Stimulated activated CD8-positive, alpha-beta memory T cell treated with anti-CD3 and anti-CD28 coated beads, Interleukin-15, amount 100 ng/mL, for 4 hours (primary cell): ENCODE results near the gene MITD1.
"Not testable (repeated sequence)": the region's sequence is repeated elsewhere in the genome, so short reads cannot be mapped to it uniquely, and the experiment has no call there.

ENCODE experiments used
- DNase-seq, 2 donors: peaks; one replicate each; pipeline ENCODE4 v3.0.0-alpha.2; 2020; ENCODE audit warnings: low read depth in 2 of 2

The MITD1 gene

DNA sequence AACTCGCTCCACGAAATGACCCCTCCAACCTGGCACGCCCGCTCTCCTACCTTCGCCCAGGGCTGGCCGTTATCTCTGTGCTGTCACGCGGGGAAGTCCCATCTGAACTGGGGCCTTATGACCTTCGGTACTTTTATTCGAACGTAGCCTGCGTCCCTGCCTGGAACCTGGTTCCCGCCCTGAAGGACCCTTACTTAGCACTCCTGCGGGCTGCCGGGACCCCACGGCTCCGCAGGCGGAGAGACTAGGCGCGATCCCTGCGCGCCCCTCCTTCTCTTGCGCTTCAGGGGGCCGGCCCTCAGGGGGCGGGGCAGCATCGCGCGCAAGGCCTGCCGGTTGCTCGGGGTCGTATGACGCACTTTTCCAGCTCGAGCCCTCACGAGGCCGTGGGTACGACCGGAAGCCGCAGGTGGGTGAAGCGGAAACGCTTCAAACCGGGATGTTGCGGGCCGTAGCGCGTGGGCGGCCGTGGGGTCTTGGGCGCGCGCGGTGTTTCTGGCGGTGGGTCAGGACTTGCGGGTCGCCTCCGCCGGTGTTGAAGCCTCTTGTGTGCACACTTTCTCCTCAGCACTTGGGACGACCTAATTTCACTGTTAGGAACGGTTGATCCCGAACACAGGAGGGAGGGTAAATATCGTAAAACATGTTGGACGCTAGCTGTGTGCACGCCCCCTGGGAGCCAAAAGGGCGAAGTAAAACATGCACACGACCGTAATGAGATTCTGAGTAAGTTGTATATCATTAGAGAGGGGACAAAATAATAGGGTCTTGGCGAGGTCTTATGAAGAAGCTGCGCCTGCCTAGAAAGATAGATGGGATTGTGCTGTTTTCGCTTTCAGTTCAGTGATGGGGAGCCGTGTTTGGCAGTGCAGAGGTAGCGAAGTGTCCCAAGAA lies 26.0 kb downstream of the MITD1 start, which contains the start of the genes LIPT1 and TSGA10:
LIPT1 (plus strand) TSS at position 325 of the 894 bp plus-strand sequence. CDS start 6,991 bp downstream, outside the sequence.
TSGA10 (minus strand) TSS at position 300 of the 894 bp plus-strand sequence. CDS start 45,503 bp downstream, outside the sequence.
- DNase-seq, result peak; percentile 88 to 89

GRCh38 chr2:99153921-99154604 lies 26.8 kb downstream of the MITD1 start:
- DNase-seq, result no peak

- DNase-seq, result no peak
Measured at GRCh38 chr2:99152199-99152895, 28.5 kb downstream of the MITD1 start.

DNA sequence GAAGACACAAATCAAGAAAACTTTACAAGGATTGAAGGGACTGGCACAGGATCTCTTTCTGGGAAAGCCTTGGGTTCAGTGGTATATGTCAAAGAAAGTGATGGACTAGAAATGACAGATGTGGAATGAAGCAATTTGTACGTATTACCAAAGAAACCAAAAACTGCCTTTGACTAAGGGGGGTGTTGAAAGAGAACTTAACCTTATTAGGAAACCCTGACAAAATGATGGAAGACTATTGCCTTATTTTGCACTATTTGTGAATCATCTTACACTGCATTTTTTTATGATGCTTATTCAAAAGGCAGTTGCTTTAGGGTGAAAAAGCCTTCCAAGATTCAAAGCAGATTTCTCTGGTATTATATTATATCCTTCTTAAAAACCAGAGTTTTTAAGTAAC lies 30.2 kb downstream of the MITD1 start:
- no peak for DNase-seq

GRCh38 chr2:99141110-99142108 lies 39.4 kb downstream of the MITD1 start, which contains the start of gene C2orf15:
Gene C2orf15 (plus strand): TSS chr2:99141707. CDS start chr2:99150559, 8,852 bp downstream.
- peak; percentile 96 to 98 for DNase-seq

DNA sequence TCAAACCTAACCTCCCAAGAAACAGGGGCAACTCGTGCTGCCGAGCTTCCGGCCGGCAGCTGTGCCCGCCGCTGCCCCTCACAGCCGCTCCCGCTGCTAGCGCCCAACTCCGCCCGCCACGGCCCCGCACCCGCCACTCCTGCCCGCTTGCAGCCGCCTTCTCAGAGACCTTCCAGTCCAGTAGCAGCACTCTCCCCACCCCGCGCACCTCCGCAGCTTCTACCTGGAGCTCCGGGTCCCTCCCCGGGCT lies 40.1 kb downstream of the MITD1 start:
- no peak for DNase-seq

DNA sequence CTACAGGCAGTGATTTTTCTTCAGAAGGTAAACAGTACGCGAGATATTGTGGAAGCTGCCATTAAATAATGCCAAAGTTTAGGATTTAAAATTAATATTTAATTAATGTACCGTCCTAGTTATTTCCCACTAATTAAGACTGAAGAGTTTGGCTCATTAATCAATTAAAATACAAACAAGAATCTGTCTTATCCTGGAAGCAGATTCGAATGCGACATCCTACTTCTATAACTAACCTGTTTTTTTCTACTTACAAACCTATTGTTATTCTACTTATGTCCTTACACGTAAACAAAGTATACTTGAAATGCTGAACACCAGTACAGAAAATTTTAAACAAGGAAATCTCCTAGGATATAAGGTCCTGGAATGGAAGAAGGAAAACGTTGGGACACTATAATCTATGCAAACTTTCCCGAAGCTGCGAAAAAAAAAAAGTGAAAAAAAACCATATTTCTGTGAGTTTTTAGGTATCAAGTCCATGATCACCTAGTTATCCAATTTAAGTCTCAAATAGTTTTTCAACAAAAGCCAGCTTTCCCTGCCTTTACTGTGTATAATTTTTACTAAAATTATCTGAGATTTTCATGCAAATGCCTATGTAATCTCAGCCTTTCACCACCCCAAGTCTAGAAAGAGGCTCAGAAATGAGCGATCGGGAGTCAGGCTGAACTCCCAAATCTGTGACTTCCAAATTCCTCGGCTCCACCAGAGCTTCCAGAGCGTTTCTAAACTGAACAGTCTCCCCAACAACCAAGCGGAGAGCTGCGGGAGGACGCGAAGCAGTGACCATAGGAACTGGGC lies 40.6 kb downstream of the MITD1 start:
- DNase-seq, result no peak

GRCh38 chr2:99139003-99139402 lies 41.9 kb downstream of the MITD1 start:
- no peak for DNase-seq

DNA sequence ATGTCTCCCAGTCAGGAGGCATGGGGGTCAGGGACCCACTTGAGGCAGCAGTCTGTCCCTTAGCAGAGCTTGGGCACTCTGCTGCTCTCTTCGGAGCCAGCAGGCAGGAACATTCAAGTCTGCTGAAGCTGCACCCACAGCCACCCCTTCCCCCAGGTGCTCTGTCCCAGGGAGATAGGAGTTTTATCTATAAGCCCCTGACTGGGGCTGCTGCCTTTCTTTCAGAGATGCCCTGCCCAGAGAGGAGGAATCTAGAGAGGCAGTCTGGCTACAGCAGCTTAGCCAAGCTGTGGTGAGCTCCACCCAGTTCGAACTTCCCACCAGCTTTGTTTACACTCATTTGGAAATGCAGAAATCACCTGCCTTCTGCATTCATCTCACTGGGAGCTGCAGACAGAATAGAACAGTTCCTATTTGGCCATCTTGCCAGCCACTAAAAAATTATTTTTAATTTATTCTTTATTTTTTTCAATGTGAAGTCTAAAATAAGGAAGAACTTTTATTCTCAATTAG lies 45.8 kb downstream of the MITD1 start:
- DNase-seq, result not testable (repeated sequence)

DNA sequence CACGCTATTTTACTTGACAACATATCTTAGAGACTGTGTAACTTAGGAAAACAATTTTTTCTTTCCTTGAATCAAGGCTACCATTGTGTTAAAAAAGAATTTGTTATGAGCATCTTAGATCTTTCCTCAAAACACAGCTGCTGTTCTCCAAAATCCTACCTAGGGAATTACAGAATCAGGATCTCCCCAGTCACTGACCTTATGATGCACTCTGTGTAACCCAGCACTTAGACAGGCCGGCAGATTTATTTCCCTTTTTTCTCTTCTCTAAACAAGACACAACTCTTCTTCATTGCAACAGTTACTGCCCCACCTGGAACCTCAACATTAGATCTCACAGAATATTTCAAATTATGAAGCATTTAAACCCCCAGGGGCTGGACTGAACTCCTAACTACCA lies 52.9 kb downstream of the MITD1 start:
- DNase-seq, result no peak
